Hepatocyte (in vitro differentiated cells): ENCODE measurements around the gene ICAM2. TPM values are rescaled to one million over a fixed set of nuclear protein-coding genes. Genes with fewer than 3 reads are reported as not detected.
A peak's percentile ranks its signal among the peaks of the same experiment; 100 is the strongest.
"Not testable (repeated sequence)": the region's sequence is repeated elsewhere in the genome, so short reads cannot be mapped to it uniquely, and the experiment has no call there.

Experiments used
- DNase-seq: peaks from one replicate; pipeline ENCODE4 v3.0.0-alpha.2; 2016; ENCODE audit warnings: low spot score
- H2AFZ ChIP-seq: fragments of 200-600 bp; sonication (generic); 2 replicates; pipeline ENCODE4 v1.6.0; 2016; ENCODE audit warnings: antibody characterized with exemption, mild to moderate bottlenecking
- H3K27ac ChIP-seq: fragments of 200-600 bp; sonication (generic); 2 replicates; pipeline ENCODE4 v1.5.1; 2016; ENCODE audit warnings: mild to moderate bottlenecking
- H3K27me3 ChIP-seq: fragments of 200-600 bp; sonication (generic); 2 replicates; pipeline ENCODE4 v1.6.1; 2016
- H3K36me3 ChIP-seq: fragments of 200-600 bp; sonication (generic); replicated peaks from 2 replicates; pipeline ENCODE4 v1.5.1; 2016; ENCODE audit warnings: low read depth; ENCODE audit not compliant: insufficient read depth
- H3K4me1 ChIP-seq: fragments of 200-600 bp; sonication (generic); 2 replicates; pipeline ENCODE4 v1.5.1; 2016; ENCODE audit warnings: mild to moderate bottlenecking, moderate library complexity; ENCODE audit not compliant: insufficient read depth
- H3K4me2 ChIP-seq: fragments of 200-600 bp; sonication (generic); 2 replicates; pipeline ENCODE4 v1.6.0; 2016
- H3K4me3 ChIP-seq: fragments of 200-600 bp; sonication (generic); 2 replicates; pipeline ENCODE4 v1.5.1; 2016; ENCODE audit warnings: mild to moderate bottlenecking
- H3K79me2 ChIP-seq: fragments of 200-600 bp; sonication (generic); 2 replicates; pipeline ENCODE4 v1.6.0; 2017; ENCODE audit warnings: mild to moderate bottlenecking
- H3K9me2 ChIP-seq: fragments of 200-600 bp; sonication (generic); replicated peaks from 2 replicates; pipeline ENCODE4 v1.6.0; 2017; ENCODE audit warnings: mild to moderate bottlenecking; ENCODE audit not compliant: insufficient read depth
- H3K9me3 ChIP-seq: fragments of 200-600 bp; sonication (generic); 2 replicates; pipeline ENCODE4 v1.5.1; 2016; ENCODE audit warnings: low read depth, mild to moderate bottlenecking
- H4K20me1 ChIP-seq: fragments of 200-600 bp; sonication (generic); 2 replicates; pipeline ENCODE4 v1.6.0; 2016; ENCODE audit warnings: mild to moderate bottlenecking; ENCODE audit not compliant: insufficient read depth, poor library complexity, severe bottlenecking
- CTCF ChIP-seq: fragments of 200-600 bp; sonication (generic); IDR thresholded peaks from 2 replicates; pipeline ENCODE4 v1.5.1; 2016; ENCODE audit warnings: antibody characterized with exemption, mild to moderate bottlenecking; ENCODE audit not compliant: poor library complexity
- EZH2 ChIP-seq: fragments of 200-600 bp; sonication (generic); IDR thresholded peaks from 2 replicates; pipeline ENCODE4 v1.6.1; 2016; ENCODE audit warnings: antibody characterized with exemption, mild to moderate bottlenecking, borderline replicate concordance
- EZH2phosphoT487 ChIP-seq: fragments of 200-600 bp; sonication (generic); IDR thresholded peaks from one replicate; pipeline ENCODE4 v1.6.1; 2018; ENCODE audit warnings: antibody characterized with exemption, mild to moderate bottlenecking, low read depth, moderate library complexity; ENCODE audit not compliant: unreplicated experiment, severe bottlenecking
- WGBS: methylation state at CpG from one replicate; pipeline ENCODE4 v1.1.6; 2016; ENCODE audit warnings: low lambda C conversion rate; ENCODE audit errors: missing lambda C conversion rate; 5-methylcytosine and 5-hydroxymethylcytosine counted together
- polyA plus RNA-seq: library from polyadenylated mRNA; unstranded; fragments of >200 nt; fragmentation: Nextera tagmentation; extraction: Ambion mirVana; gene quantifications from 2 replicates; pipeline ENCODE4 v1.2.1, GENCODE V29; 2016
- total RNA-seq: library from RNA; depleted of rRNA; stranded (reverse); fragments of >200 nt; gene quantifications from 2 replicates; pipeline ENCODE4 v1.2.3, GENCODE V29; 2014

ICAM2 gene
- total and polyA plus RNA-seq, 2 experiments from 2014 or later = 3.4 to 6.0 TPM

DNA sequence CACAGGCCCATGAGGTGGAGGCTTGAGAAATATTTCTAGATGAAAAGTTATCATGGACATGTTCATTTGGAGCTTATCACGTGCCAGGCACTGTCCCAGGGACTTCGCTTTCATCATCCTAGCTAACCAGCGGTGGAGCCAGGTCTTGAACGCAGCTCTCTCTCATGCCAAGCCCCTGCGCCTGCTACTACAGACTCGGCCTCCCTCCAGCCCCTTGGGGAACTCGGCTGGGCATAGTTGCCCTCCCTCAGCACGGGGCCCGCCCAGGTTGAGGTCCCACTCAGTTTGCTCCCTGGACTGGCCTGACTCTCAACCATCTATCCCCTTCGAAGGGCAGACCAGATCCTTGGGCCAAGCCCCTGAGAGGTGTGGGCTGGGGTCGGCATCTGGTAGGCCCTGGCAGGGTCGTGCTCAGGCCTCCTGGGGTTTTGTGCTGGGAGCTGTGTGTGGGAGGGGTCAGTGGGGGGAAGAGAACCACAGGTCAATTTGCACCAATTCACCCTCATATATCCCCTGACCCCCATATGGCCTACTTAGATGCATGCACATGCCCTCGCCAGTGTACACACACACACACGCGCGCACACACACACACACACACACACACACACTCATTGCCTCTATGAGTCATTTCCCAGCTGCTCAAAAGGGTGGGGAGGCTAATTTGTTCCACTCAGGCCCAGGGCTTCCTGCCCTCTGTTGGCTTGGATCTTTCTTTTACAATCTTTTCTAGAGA, 35.6 kb downstream of the ICAM2 start:
- H2AFZ ChIP-seq = no peak overlapping the region

GRCh38 chr17:63984236-63984635, 36.2 kb downstream of the ICAM2 start:
- H3K4me3 ChIP-seq = no peak overlapping the region
- no peaks in the 10 kb centered on the region for H3K9me2 ChIP-seq
- H3K36me3 ChIP-seq = no peaks in the 10 kb centered on the region
- H3K27ac ChIP-seq = no peak overlapping the region
- H3K9me3 ChIP-seq = no peaks in the 10 kb centered on the region
- WGBS = 83% methylated on average over 5 of the region's 5 CpGs
- no peak overlapping the region for H3K4me2 ChIP-seq
- no peaks in the 10 kb centered on the region for H3K79me2 ChIP-seq
- H2AFZ ChIP-seq = no peak overlapping the region
- H4K20me1 ChIP-seq = no peaks in the 10 kb centered on the region
- no peak for TF ChIP-seq EZH2
- TF ChIP-seq EZH2phosphoT487 = no peak
- no peak for TF ChIP-seq CTCF
- DNase-seq = no peak
- no peaks in the 10 kb centered on the region for H3K27me3 ChIP-seq
- peaks cover 16% of the 10 kb centered on the region for H3K4me1 ChIP-seq

More for the DNA sequence above, 35.6 kb downstream of the ICAM2 start:
- peaks cover 16% of the 10 kb centered on the region for H3K4me1 ChIP-seq
- 91% methylated on average over 15 of the region's 16 CpGs for WGBS
- no peaks in the 10 kb centered on the region for H3K79me2 ChIP-seq
- peak; percentile 46 for DNase-seq
- TF ChIP-seq CTCF (no peak), EZH2phosphoT487 (no peak), EZH2 (no peak)
- no peaks in the 10 kb centered on the region for H3K27me3 ChIP-seq
- H3K27ac ChIP-seq = no peak overlapping the region
- H3K4me2 ChIP-seq = no peak overlapping the region
- no peaks in the 10 kb centered on the region for H4K20me1 ChIP-seq
- H3K36me3 ChIP-seq = no peaks in the 10 kb centered on the region
- no peaks in the 10 kb centered on the region for H3K9me3 ChIP-seq
- H3K9me2 ChIP-seq = no peaks in the 10 kb centered on the region
- H3K4me3 ChIP-seq = no peak overlapping the region

GRCh38 chr17:63983320-63983719, 37.1 kb downstream of the ICAM2 start:
- WGBS = 85% methylated on average over 7 of the region's 7 CpGs
- Histone ChIP-seq H3K79me2 (no peaks in the 10 kb centered on the region), H3K4me2 (no peak overlapping the region), H3K9me2 (no peaks in the 10 kb centered on the region), H3K4me1 (peaks cover 7% of the 10 kb centered on the region), H3K27ac (no peak overlapping the region), H2AFZ (no peak overlapping the region), H3K9me3 (no peaks in the 10 kb centered on the region), H3K36me3 (no peaks in the 10 kb centered on the region), H4K20me1 (no peaks in the 10 kb centered on the region), H3K4me3 (no peak overlapping the region), H3K27me3 (no peaks in the 10 kb centered on the region)
- TF ChIP-seq CTCF (no peak), EZH2phosphoT487 (no peak), EZH2 (no peak)
- no peak for DNase-seq

DNA sequence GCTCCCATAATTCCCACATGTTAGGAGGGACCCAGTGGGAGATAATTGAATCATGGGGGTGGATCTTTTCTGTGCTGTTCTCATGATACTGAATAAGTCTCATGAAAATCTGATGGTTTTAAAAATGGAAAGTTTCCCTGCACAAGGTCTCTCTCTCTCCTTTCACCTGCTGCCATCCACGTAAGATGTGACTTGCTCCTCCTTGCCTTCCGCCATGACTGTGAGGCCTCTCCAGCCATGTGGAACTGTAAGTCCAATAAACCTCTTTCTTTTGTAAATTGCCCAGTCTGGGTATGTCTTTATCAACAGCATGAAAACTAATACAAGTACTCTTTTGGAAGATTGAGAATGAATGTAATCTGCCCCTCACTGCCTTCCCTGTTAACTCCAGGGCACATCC, 37.8 kb downstream of the ICAM2 start:
- H3K4me1 ChIP-seq, H3K79me2 ChIP-seq, H2AFZ ChIP-seq, H3K36me3 ChIP-seq, H3K4me2 ChIP-seq, H4K20me1 ChIP-seq, H3K4me3 ChIP-seq, H3K9me2 ChIP-seq, H3K9me3 ChIP-seq, DNase-seq, H3K27me3 ChIP-seq, H3K27ac ChIP-seq: not testable (repeated sequence)
- 93% methylated on average over 2 of the region's 2 CpGs for WGBS
